ENCODE data around the gene ENOX1.

- TF ChIP-seq ISL1 (CRISPR knock-in tag; IDR thresholded peaks at IDR 0.05) (no peak), RARB (CRISPR knock-in tag; IDR thresholded peaks at IDR 0.05) (no peak), ZNF8 (CRISPR knock-in tag; IDR thresholded peaks at IDR 0.05) (no peak), ARNTL (CRISPR knock-in tag; IDR thresholded peaks at IDR 0.05; ENCODE audit: borderline replicate concordance, low read depth) (no peak), BACH2 (CRISPR knock-in tag; IDR thresholded peaks at IDR 0.05; ENCODE audit: borderline replicate concordance) (no peak), PATZ1 (CRISPR knock-in tag; IDR thresholded peaks at IDR 0.05; ENCODE audit: borderline replicate concordance) (no peak)
- TF ChIP-seq, protein P1, sequence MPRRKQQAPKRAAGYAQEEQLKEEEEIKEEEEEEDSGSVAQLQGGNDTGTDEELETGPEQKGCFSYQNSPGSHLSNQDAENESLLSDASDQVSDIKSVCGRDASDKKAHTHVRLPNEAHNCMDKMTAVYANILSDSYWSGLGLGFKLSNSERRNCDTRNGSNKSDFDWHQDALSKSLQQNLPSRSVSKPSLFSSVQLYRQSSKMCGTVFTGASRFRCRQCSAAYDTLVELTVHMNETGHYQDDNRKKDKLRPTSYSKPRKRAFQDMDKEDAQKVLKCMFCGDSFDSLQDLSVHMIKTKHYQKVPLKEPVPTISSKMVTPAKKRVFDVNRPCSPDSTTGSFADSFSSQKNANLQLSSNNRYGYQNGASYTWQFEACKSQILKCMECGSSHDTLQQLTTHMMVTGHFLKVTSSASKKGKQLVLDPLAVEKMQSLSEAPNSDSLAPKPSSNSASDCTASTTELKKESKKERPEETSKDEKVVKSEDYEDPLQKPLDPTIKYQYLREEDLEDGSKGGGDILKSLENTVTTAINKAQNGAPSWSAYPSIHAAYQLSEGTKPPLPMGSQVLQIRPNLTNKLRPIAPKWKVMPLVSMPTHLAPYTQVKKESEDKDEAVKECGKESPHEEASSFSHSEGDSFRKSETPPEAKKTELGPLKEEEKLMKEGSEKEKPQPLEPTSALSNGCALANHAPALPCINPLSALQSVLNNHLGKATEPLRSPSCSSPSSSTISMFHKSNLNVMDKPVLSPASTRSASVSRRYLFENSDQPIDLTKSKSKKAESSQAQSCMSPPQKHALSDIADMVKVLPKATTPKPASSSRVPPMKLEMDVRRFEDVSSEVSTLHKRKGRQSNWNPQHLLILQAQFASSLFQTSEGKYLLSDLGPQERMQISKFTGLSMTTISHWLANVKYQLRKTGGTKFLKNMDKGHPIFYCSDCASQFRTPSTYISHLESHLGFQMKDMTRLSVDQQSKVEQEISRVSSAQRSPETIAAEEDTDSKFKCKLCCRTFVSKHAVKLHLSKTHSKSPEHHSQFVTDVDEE (CRISPR knock-in tag; IDR thresholded peaks at IDR 0.05), result no peak
Observed at GRCh38 chr13:43786472-43786765, 353 bp downstream of the ENOX1 start.
